Choroid plexus epithelial cell (primary cell): ENCODE data around the gene FCER2.

Experiments
- DNase-seq: peaks from one replicate; pipeline ENCODE4 v3.0.0-alpha.2; 2010; ENCODE audit warnings: low read depth
- H3K4me3 ChIP-seq: 2 replicates; pipeline ENCODE4 v1.5.1; 2011; ENCODE audit warnings: low read depth, mild to moderate bottlenecking, control low read depth, low read length, moderate library complexity
- TF ChIP-seq, protein P1 (sequence below): conservative IDR thresholded peaks from 2 replicates; pipeline ENCODE4 v1.5.1; 2011; ENCODE audit warnings: low read depth, mild to moderate bottlenecking, control low read depth, inconsistent platforms, low read length, moderate library complexity

Gene FCER2

DNA sequence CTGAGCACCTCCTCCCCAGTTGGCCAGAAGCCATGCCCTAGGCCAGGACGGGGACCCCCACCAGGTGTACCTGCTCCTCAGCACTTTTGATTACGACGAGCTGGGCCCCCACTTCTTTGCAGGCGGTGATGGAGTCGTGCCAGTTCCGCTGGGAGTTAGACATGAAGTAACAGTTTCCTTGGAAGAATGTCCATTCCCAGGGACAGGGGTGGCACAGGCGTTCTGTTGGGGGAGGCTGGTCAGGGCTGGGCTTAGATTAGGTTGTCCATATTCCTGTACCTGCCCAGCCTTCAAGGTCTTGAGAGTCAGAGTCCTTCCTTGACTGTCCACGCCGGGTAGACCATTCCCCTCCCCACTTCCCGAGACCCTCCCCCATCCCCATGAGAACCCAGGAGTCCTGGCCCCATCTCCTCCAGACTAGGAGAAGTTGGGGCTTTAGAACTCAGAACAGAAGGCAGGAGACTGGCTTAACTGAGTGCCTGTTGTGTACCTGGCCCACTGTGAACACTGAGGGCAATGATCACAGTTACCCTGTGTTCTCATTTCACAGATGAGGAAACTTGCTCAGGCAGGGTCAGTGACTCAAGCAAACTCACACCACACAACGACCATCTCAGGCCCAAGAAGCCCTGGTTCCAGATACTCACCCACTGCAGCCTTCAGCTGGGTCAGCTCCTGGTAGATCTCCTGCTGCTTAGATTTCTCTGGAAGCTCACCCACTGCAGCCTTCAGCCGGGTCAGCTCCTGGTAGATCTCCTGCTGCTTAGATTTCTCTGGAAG, 43.1 kb upstream of the FCER2 start:
- TF ChIP-seq, protein P1, sequence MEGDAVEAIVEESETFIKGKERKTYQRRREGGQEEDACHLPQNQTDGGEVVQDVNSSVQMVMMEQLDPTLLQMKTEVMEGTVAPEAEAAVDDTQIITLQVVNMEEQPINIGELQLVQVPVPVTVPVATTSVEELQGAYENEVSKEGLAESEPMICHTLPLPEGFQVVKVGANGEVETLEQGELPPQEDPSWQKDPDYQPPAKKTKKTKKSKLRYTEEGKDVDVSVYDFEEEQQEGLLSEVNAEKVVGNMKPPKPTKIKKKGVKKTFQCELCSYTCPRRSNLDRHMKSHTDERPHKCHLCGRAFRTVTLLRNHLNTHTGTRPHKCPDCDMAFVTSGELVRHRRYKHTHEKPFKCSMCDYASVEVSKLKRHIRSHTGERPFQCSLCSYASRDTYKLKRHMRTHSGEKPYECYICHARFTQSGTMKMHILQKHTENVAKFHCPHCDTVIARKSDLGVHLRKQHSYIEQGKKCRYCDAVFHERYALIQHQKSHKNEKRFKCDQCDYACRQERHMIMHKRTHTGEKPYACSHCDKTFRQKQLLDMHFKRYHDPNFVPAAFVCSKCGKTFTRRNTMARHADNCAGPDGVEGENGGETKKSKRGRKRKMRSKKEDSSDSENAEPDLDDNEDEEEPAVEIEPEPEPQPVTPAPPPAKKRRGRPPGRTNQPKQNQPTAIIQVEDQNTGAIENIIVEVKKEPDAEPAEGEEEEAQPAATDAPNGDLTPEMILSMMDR: no peak
- DNase-seq: no peak
- H3K4me3 ChIP-seq: no peak overlapping the region

DNA sequence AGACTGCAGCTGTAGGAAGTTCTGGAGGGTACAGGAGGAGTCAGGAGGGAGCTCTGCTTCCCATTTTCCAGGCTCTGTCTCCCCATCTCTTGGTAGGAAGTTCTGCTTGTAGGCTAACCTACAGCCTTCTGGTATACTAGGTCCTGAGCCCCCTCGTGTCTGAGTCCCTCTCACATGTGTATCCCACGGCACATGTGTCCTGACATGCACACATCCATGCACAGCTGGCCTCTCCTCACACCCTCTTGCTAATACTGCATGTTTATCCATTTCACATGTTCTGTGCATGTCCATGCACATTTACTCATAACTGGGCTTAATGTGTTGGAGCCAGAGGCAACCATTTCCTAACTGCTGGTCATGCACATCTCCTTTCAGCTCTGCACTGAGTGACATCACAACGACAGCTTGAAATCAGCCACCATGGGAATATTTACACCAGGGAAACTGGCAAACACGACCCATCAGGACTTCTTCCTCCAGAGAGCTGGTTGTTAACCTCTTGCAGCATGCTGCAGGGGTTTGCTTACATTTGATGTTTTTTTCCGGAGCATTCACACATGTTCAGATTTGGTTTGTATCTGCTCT, 42.4 kb upstream of the FCER2 start:
- TF ChIP-seq, protein P1: no peak
- no peak overlapping the region for H3K4me3 ChIP-seq
- no peak for DNase-seq

DNA sequence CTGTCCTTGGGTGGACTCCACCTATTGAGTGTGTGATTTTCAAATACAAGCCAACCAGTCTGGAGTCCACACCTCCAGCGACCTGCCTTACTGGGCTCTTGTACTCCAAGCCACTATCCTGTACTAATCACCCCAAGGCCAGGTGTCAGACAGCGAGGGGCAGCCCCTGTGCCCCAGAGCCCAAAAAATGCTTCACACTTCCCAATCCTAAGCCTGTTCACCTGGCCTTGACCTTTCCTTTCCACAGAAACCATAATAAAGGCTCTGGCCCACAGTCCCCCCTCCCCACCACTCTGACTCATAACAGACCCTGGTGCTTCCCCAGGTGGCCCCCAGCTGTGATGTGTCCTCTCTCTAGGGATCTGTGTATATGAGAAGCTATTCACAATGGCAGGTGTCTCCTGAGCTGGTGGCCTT, 41.5 kb upstream of the FCER2 start:
- DNase-seq: no peak
- TF ChIP-seq, protein P1: no peak
- no peak overlapping the region for H3K4me3 ChIP-seq

DNA sequence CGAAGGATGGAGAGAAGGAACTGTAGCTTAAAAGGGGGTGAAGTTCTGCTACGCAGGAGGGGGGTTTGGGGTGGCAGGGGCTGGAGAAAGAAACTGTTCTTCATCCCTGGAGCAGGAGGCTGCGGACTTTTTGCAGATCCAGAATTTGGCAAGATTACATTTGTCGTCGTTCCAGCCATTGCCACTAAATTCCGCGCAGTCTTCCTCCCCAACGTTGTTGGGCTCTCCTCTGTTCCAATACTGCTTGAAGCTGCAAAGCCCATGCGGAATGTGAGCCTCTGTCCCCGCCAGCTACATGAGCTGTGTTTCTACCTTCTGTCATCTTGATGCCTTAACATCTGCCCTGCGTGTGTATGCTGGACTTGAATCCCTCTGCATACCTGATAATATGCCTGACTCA, 41.1 kb upstream of the FCER2 start:
- H3K4me3 ChIP-seq: no peak overlapping the region
- TF ChIP-seq, protein P1: no peak
- no peak for DNase-seq

DNA sequence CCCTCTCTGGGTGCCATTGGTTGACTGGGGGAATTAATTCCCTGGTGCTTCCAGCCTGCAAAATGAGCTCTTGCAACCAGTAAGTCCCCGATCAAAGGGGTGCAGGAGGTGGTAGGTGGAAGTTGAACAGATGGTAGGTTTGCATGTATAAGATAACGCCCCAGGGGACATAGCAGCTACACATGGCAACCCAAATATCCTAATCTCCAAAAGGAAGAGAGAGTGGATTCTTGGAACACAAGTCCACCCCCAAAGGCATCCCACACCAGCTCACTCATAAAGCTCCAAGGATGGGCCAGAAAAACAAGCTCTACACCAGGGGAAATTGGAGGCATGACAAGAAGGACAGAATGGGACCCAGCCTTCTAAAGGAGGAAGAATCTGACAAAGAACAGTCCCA, 40.6 kb upstream of the FCER2 start:
- H3K4me3 ChIP-seq: no peak overlapping the region
- no peak for DNase-seq
- TF ChIP-seq, protein P1: no peak

DNA sequence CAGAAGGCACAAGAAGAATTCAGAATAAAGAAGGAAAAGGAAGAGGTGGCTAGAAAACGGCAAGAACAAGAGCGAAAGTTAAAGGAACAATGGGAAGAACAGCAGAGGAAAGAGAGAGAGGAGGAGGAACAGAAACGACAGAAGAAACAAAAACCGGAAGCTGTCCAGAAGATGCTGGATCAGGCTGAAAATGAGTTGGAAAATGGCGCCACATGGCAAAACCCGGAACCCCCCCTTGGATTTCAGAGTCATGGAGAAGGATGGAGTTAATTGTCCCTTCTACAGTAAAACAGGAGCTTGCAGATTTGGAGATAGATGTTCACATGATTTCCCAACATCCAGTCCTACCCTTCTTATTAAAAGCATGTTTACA, 38.7 kb upstream of the FCER2 start:
- DNase-seq: no peak
- H3K4me3 ChIP-seq: no peak overlapping the region
- TF ChIP-seq, protein P1: no peak
